ENCODE data around the gene SPRN.
"Not testable (repeated sequence)": the region's sequence is repeated elsewhere in the genome, so short reads cannot be mapped to it uniquely, and the experiment has no call there.

SPRN gene, protein sequence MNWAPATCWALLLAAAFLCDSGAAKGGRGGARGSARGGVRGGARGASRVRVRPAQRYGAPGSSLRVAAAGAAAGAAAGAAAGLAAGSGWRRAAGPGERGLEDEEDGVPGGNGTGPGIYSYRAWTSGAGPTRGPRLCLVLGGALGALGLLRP

GRCh38 chr10:133424601-133425000 is at the start of gene SPRN:
TSS of gene SPRN (minus strand) at chr10:133424625. CDS start at chr10:133423681, 944 bp downstream.
- DNase-seq: not testable (repeated sequence)

DNA sequence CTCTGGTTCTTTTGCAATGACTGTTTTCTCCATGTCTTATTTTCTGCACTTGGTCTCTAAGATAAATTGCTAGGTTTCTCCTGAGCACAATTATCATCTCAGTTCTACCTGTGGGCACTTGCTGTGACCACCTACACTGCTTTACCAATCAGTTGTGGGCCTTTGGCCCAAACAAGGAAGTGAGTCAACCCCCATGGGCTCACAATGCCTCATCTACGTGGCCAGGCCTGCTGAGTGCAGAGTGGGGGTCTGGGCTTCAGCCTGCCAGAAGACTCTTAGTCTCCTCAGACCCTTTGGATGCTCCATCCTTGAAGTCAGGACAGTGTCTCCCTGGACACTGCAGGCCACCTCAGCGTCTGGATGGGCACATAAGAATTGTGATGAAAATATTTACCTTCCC is 49.6 kb upstream of the SPRN start:
- DNase-seq: no peak

GRCh38 chr10:133473270-133473669 is 48.8 kb upstream of the SPRN start:
- DNase-seq: no peak

DNA sequence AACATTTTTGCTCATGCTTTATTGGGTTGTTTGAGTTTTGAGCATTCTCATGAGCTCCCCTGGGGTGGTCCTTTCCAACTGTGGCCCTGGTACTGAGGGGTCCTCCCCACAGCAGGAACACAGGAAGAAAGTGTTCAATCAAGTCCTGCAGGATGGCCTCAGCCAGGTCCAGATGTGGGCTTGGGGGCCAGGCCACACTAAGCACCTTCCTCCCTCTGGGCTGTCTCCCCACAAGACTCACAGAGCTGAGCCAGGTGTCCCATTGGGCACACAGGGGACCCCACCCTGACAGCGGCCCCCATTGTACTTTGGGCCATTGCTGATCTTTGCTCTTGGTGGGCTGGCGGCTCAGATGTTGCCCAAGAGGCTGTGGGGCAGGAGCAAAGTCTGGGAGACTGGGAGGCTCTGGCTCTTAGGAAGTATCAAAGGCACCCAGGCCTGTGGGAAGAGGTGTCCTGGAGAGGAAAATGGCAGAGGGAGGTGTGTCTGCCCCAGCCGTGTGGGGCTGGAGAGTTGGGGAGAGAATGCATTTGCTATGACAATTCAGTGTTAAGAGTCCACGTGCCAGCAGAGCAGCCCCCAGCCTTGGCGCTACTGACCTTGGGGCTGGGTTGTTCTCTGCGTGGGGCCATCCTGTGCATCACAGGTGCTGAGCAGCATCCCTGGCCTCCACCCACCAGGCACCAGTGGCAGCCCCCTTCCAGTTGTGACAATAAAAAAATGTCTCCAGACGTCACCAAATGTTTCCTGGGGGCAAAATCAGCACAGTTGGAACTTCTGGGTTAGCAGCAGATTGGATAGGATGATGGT is 47.1 kb upstream of the SPRN start:
- DNase-seq: no peak

GRCh38 chr10:133469205-133469604 is 44.8 kb upstream of the SPRN start:
- DNase-seq: not testable (repeated sequence)

DNA sequence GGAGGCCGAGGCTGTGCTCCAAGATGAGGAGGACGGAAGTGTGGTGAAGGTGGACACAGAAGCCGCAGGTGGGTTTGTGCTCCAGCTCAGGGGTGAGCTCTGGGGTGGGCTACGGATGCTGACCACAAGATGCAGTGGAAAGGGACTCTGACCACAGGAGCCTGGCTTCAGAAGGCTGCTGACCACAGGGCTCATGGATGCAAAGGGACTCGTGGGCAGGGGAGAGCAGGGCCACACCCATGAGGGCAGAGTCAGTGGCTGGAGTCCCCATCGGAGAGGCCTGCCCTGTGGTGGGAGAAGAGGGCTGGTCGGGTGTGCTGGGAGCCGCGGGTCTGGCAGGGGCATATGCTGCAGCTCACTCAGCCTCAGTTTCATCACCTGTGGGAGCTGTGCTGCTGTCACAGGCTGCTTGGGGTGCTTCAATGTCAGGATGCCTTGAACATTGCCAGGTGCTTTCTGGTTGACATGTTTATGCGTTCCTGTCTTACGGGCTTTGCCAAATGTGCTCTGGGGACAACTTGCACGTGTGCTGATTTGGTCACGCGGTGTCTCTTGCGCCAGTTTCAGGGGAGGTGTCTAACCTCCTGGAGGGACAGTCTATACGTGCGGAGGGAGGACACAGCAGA is 43.0 kb upstream of the SPRN start:
- DNase-seq: no peak

- no peak for DNase-seq
Observed at GRCh38 chr10:133466683-133467275, 42.4 kb upstream of the SPRN start.

- DNase-seq: no peak
Observed at GRCh38 chr10:133465950-133466474, 41.6 kb upstream of the SPRN start.

DNA sequence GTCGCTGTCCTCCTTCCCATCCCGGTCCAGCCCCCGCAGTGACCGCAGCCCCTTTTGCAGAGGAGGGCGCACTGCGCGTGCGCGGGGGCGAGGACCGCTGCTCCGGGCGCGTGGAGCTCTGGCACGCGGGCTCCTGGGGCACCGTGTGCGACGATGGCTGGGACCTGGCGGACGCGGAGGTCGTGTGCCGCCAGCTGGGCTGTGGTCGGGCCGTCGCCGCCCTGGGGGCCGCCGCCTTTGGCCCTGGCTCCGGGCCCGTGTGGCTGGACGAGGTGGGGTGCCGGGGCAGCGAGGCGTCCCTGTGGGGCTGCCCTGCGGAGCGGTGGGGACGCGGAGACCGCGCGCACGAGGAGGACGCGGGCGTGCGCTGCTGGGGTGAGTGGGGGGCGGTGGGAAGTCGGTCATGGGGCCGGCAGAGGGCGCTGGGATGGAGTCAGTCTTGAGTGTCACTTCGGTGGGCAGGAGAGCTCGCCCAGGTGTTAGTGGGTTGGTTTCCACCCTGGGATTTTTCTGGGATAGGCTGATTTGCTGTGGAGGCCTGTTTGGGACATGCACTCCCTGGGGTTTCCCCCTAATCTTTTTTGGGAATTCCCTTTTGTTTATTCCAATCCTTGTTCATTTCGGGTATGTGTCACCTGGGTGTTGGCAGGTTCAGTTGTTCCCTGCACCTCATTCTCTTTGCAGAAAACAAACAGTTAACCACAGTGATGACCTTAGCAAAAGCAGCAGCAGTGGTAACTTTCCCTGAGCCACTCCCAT is 40.9 kb upstream of the SPRN start:
- DNase-seq: no peak

GRCh38 chr10:133464582-133465031 is 40.2 kb upstream of the SPRN start:
- DNase-seq: no peak

GRCh38 chr10:133462512-133463305 is 38.3 kb upstream of the SPRN start:
- DNase-seq: no peak

- no peak for DNase-seq
Observed at GRCh38 chr10:133461841-133462240, 37.4 kb upstream of the SPRN start.

- DNase-seq: no peak
Observed at GRCh38 chr10:133461027-133461426, 36.6 kb upstream of the SPRN start.

- no peak for DNase-seq
Observed at GRCh38 chr10:133460208-133460769, 35.9 kb upstream of the SPRN start.

DNA sequence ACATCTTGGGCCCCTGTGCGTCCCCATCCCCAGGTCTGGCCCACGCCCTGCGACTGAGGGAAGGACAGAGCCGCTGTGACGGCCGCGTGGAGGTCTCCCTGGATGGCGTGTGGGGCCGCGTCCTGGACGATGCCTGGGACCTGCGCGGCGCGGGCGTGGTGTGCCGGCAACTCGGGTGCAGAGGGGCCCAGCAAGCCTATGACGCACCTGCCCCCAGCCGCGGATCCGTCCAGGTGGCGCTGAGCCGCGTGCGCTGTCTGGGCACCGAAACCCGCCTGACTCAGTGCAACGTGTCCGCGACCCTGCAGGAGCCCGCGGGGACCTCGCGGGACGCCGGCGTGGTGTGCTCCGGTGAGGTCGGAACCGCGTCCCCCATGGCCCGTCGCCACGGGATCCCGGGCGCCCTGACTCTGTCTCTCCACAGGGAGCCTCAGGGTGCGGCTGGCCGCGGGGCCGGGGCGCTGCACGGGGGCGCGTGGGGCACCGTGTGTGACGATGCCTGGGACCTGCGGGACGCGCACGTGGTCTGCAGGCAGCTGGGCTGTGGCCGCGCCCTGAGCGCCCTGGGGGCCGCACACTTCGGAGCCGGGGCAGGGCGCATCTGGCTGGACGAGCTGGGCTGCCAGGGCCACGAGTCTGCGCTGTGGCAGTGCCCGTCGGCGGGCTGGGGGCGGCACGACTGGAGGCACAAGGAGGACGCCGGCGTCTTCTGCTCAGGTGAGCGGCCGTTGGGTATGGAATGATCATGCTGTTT is 35.2 kb upstream of the SPRN start:
- no peak for DNase-seq

GRCh38 chr10:133458710-133459453 is 34.5 kb upstream of the SPRN start:
- no peak for DNase-seq

DNA sequence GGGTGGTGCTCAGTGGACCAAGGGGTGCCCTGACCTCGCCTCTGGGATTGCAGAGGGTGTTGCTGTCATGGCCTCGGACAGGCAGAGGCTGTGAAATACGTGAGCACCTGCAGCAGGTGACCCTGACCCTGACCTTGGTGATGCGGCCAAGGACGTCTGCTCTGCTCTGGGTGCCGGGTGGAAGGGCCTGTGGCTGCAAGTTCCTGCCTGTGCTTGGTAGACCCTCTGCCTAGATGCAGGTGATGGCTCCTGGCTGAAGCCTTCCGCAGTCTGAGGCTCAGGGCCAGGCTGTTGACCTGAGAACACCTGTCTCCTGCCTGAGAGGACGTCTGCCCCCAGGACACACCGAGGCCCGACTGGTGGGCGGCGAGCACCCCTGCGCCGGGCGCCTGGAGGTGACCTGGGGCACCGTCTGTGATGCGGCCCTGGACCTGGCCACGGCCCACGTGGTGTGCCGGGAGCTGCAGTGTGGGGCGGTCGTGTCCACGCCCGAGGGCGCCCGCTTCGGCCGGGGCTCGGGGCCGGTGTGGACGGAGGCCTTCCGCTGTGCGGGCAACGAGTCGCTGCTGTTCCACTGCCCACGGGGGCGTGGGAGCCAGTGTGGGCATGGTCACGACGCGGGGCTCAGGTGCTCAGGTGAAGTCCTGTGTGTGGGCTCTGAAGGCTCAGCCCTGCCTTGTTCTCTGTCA is 33.7 kb upstream of the SPRN start:
- no peak for DNase-seq

DNA sequence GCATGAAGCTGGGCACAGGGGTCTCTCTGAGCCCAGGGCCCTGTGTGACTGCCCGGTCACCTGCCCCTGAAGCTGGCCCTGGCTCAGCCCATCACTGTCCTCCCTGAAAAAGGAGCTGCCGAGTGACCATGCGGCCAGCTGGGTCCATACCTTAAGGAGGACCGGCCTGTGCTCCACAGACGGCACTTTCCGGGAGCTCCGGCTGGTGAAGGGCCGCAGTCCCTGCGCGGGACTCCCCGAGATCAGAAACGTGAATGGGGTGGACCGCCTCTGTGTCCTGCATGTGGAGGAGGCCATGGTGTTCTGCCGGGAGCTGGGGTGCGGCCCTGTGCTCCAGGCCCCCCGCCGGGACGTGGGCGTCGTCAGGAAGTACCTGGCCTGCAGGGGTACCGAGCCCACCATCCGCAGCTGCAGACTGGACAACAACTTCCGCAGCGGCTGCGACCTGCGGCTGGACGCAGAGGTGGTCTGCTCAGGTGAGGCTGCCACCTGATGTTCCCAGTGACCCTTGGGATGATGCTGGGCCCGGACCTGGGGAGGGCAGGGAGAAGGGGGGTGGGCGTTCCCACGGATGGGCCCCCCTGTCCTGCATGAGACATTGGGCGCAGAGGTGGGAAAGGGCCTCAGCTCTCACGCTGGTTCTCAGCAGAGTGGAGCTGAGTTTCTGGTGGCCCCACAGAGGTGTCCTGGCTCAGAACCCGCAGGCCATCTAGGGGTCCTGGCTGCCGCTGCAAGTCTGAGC is 32.8 kb upstream of the SPRN start:
- no peak for DNase-seq
